SK-N-MC (cell line): ENCODE data around the gene SLC7A5.

ENCODE experiments used
- EZH2 ChIP-seq: fragments of 200-600 bp; sonication (generic); IDR thresholded peaks from one replicate; pipeline ENCODE4 v1.6.1; 2017; ENCODE audit warnings: antibody characterized with exemption
- POLR2AphosphoS5 ChIP-seq: IDR thresholded peaks from 2 replicates; pipeline ENCODE4 v1.6.1; 2012; ENCODE audit warnings: mild to moderate bottlenecking, low read depth, low read length, borderline replicate concordance

DNA sequence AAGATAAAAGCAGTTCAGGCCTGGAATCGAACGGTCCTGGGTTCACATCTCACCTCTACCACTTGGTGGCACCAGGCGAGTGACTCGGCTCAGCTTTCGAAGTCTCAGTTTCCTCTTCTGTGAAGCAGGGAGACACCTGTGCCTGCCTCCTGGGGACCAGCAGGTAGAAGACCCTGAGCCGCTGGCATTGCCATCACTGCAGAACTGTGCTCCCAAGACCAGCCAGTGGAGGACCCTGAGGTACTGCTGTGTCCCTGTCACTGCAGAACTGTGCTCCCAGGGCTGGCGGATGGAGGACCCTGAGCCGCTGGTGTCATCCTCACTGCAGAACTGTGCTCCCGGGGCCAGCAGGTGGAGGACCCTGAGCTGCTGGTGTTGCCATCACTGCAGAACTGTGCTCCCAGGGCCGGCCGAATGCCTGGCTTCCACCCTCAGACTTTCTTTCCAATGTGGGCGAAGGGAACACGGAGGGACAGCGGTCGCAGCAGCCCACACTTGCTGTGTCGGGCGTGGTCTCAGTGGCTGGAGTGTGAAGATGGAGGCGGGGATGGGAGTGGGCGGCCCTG is 8.7 kb upstream of the SLC7A5 start:
- TF ChIP-seq EZH2: no peak
- TF ChIP-seq POLR2AphosphoS5: no peak
